ENCODE results near the gene ZNF253.
"Not testable (repeated sequence)": the region's sequence is repeated elsewhere in the genome, so short reads cannot be mapped to it uniquely, and the experiment has no call there.

DNA sequence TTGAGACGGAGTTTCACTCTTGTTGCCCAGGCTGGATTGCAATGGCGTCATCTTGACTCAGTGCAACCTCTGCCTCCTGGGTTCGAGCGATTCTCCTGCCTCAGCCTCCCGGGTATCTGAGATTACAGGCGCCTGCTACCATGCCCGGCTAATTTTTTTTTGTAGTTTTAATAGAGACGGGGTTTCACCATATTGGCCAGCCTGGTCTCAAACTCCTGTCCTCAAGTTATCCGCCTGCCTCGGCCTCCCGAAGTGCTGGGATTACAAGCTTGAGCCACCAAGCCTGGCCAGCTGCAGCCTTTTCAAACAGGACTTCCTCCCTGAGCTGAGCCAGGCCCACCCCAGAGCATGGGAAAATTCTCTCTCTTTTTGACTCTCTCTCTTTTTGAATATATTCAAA is 43.7 kb upstream of the ZNF253 start:
- TF ChIP-seq, protein P1, sequence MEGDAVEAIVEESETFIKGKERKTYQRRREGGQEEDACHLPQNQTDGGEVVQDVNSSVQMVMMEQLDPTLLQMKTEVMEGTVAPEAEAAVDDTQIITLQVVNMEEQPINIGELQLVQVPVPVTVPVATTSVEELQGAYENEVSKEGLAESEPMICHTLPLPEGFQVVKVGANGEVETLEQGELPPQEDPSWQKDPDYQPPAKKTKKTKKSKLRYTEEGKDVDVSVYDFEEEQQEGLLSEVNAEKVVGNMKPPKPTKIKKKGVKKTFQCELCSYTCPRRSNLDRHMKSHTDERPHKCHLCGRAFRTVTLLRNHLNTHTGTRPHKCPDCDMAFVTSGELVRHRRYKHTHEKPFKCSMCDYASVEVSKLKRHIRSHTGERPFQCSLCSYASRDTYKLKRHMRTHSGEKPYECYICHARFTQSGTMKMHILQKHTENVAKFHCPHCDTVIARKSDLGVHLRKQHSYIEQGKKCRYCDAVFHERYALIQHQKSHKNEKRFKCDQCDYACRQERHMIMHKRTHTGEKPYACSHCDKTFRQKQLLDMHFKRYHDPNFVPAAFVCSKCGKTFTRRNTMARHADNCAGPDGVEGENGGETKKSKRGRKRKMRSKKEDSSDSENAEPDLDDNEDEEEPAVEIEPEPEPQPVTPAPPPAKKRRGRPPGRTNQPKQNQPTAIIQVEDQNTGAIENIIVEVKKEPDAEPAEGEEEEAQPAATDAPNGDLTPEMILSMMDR (IDR thresholded peaks at IDR 0.05): not testable (repeated sequence)
- TF ChIP-seq EP300 (IDR thresholded peaks at IDR 0.05): not testable (repeated sequence)

Data from ovary (tissue), 3 donors.